Measurements from ENCODE around the gene FAU. TPM values are rescaled to one million over a fixed set of nuclear protein-coding genes. Genes with fewer than 3 reads are reported as not detected.

The FAU gene
- total and polyA plus RNA-seq, 2 of the 13 experiments (the other 11 are each of a cell fraction or from before 2014, with no cell fraction given), result 374 to 869 TPM

DNA sequence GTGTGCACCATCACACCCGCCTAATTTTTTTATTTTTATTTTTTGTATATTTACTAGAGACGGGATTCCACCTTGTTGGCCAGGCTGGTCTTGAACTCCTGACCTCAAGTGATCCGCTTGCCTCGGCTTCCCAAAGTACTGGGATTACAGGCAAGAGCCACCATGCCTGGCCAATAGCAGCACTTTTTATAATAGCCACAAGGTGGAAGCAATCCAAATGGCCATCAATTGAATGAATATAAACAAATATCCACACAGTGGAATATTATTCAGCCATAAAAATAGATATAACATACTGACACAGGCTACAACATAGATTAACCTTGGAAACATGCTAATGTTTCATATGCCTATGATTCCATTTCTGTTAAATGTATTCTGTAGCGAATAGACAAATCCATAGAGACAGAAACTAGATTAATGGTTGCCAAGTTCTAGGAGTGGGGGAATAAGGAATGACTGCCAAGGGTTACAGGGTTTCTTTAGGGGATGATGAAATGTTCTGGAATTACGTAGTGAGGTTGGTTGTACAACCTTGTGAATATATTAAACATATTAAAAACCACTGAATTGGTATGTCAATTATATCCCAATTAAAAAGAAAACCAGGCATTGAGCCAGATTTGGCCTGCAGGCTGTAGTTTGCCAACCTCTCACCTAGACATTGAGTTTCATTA, 21.1 kb downstream of the FAU start:
- Histone ChIP-seq H3K4me3 (replicated peaks in 1 of 3; ENCODE audit: insufficient read depth in 1 of 3, low read depth in 2 of 3, low read length in 3 of 3) (no peak overlapping the region), H3K4me2 (ENCODE audit: low read depth, low read length) (no peak overlapping the region), H3K4me1 (ENCODE audit: insufficient read depth, low read length) (peaks cover 13% of the 10 kb centered on the region), H3K27me3 (ENCODE audit: control insufficient read depth in 1 of 2, insufficient read depth in 2 of 2, low read length in 2 of 2) (no peaks in the 10 kb centered on the region; a peak in 1 of 5 replicates), H3K36me3 (replicated peaks in 1 of 2; ENCODE audit: control insufficient read depth in 1 of 2, insufficient read depth in 2 of 2, low read length in 2 of 2) (peaks cover 3 to 12% of the 10 kb centered on the region in 2 experiments; a peak in 3 of 5 replicates), H3K79me2 (ENCODE audit: insufficient read depth, low read length) (peaks cover 5% of the 10 kb centered on the region), H3K9me3 (ENCODE audit: low read length) (no peaks in the 10 kb centered on the region), H3K27ac (ENCODE audit: extremely low read length, insufficient read depth, low read length) (no peak overlapping the region), H3K9ac (ENCODE audit: insufficient read depth, low read depth, low read length) (no peak overlapping the region), H2AFZ (ENCODE audit: low read length) (no peak overlapping the region), H4K20me1 (ENCODE audit: insufficient read depth, low read length) (no peaks in the 10 kb centered on the region)
- FAIRE-seq (no peak), ATAC-seq (no peak), DNase-seq (ENCODE audit: low spot score) (no peak)
- WGBS (ENCODE audit: low lambda C conversion rate), result 95% methylated on average over 6 of the region's 6 CpGs
- no peak for TF ChIP-seq NFE2 (CRISPR knock-in tag; IDR thresholded peaks at IDR 0.05)
- no peak for TF ChIP-seq ZNF317 (CRISPR knock-in tag; IDR thresholded peaks at IDR 0.05)
- TF ChIP-seq, protein P1, sequence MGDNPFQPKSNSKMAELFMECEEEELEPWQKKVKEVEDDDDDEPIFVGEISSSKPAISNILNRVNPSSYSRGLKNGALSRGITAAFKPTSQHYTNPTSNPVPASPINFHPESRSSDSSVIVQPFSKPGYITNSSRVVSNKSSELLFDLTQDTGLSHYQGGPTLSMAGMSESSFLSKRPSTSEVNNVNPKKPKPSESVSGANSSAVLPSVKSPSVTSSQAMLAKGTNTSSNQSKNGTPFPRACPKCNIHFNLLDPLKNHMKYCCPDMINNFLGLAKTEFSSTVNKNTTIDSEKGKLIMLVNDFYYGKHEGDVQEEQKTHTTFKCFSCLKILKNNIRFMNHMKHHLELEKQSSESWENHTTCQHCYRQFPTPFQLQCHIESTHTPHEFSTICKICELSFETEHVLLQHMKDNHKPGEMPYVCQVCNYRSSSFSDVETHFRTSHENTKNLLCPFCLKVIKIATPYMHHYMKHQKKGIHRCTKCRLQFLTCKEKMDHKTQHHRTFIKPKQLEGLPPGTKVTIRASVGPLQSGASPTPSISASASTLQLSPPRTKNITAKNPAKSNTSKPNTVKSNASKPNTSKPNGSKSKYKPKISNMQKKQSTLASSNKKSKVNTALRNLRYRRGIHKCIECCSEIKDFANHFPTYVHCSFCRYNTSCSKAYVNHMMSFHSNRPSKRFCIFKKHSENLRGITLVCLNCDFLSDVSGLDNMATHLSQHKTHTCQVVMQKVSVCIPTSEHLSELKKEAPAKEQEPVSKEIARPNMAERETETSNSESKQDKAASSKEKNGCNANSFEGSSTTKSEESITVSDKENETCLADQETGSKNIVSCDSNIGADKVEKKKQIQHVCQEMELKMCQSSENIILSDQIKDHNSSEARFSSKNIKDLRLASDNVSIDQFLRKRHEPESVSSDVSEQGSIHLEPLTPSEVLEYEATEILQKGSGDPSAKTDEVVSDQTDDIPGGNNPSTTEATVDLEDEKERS (CRISPR knock-in tag; IDR thresholded peaks at IDR 0.05), result no peak
- TF ChIP-seq, protein P2, sequence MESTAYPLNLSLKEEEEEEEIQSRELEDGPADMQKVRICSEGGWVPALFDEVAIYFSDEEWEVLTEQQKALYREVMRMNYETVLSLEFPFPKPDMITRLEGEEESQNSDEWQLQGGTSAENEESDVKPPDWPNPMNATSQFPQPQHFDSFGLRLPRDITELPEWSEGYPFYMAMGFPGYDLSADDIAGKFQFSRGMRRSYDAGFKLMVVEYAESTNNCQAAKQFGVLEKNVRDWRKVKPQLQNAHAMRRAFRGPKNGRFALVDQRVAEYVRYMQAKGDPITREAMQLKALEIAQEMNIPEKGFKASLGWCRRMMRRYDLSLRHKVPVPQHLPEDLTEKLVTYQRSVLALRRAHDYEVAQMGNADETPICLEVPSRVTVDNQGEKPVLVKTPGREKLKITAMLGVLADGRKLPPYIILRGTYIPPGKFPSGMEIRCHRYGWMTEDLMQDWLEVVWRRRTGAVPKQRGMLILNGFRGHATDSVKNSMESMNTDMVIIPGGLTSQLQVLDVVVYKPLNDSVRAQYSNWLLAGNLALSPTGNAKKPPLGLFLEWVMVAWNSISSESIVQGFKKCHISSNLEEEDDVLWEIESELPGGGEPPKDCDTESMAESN (CRISPR knock-in tag; conservative IDR thresholded peaks at IDR 0.05), result no peak
- no peak for TF ChIP-seq PPARG (CRISPR knock-in tag; conservative IDR thresholded peaks at IDR 0.05)
- TF ChIP-seq ZNF264 (CRISPR knock-in tag; IDR thresholded peaks at IDR 0.05), result no peak
- TF ChIP-seq HCFC1 (IDR thresholded peaks at IDR 0.05; ENCODE audit: low read depth, low read length), result no peak
- in situ Hi-C loops (cut with HindIII; ENCODE audit: extremely low pct_ligation_motif_present, low pct_unique_long_range_greater_than_20kb), result no loop called here
- POLR2A ChIA-PET, result interaction anchor here (0.7 to 8.1 kb wide), 2 partner anchors 10 to 11 kb away, joined by 3 to 86 read pairs; partner anchors contain the start of gene TM7SF2
- CTCF ChIA-PET (ENCODE audit: low intra/inter-chr PET ratio, low total read pairs), result no interaction called here
- intact Hi-C loops (cut with micrococcal nuclease; ENCODE audit: unreplicated experiment), result no loop called here
- no TSS peak for BruUV-seq (replicated peaks)

All from HepG2 (cell line).